NOMO-1 (cell line): ENCODE results near the gene ADAMTSL3.

ENCODE experiments used
- DNase-seq, 2 experiments: peaks; one replicate each; lab custom pipeline; 2025; ENCODE audit not compliant: unreplicated experiment in 2 of 2; lab: John Stamatoyannopoulos, UW

The ADAMTSL3 gene

GRCh38 chr15:83816124-83816883 is 162.4 kb downstream of the ADAMTSL3 start:
- DNase-seq: no peak

- no peak for DNase-seq
These were observed 164.7 kb downstream of the ADAMTSL3 start for GRCh38 chr15:83818591-83818990.

GRCh38 chr15:83830381-83830780 is 176.5 kb downstream of the ADAMTSL3 start:
- no peak for DNase-seq

- DNase-seq: no peak
These were observed 179.6 kb downstream of the ADAMTSL3 start for GRCh38 chr15:83833569-83833968.

- no peak for DNase-seq
These were observed 181.6 kb downstream of the ADAMTSL3 start for GRCh38 chr15:83835479-83835878.

- no peak for DNase-seq
These were observed 184.1 kb downstream of the ADAMTSL3 start for GRCh38 chr15:83837945-83838571.

- DNase-seq: no peak
These were observed 184.8 kb downstream of the ADAMTSL3 start for GRCh38 chr15:83838763-83839162.

GRCh38 chr15:83842281-83842680 is 188.4 kb downstream of the ADAMTSL3 start:
- no peak for DNase-seq

GRCh38 chr15:83843471-83843871 is 189.5 kb downstream of the ADAMTSL3 start:
- DNase-seq: no peak

GRCh38 chr15:83844742-83845141 is 190.8 kb downstream of the ADAMTSL3 start:
- DNase-seq: no peak

- no peak for DNase-seq
These were observed 191.3 kb downstream of the ADAMTSL3 start for GRCh38 chr15:83845230-83845629.

- no peak for DNase-seq
These were observed 192.9 kb downstream of the ADAMTSL3 start for GRCh38 chr15:83846847-83847246.

GRCh38 chr15:83848315-83849050 is 194.6 kb downstream of the ADAMTSL3 start:
- no peak for DNase-seq

GRCh38 chr15:83850015-83850414 is 196.1 kb downstream of the ADAMTSL3 start:
- no peak for DNase-seq

GRCh38 chr15:83850501-83851245 is 196.8 kb downstream of the ADAMTSL3 start:
- DNase-seq: no peak

GRCh38 chr15:83853232-83853631 is 199.3 kb downstream of the ADAMTSL3 start:
- DNase-seq: no peak

GRCh38 chr15:83854321-83854720 is 200.4 kb downstream of the ADAMTSL3 start:
- DNase-seq: no peak

GRCh38 chr15:83854950-83855707 is 201.2 kb downstream of the ADAMTSL3 start:
- no peak for DNase-seq

GRCh38 chr15:83855956-83856355 is 202.0 kb downstream of the ADAMTSL3 start:
- DNase-seq: no peak

GRCh38 chr15:83858820-83859505 is 205.0 kb downstream of the ADAMTSL3 start:
- DNase-seq: no peak
